Neuronal stem cell (in vitro differentiated cells): ENCODE measurements around the gene ZSWIM4.

Source experiments
- DNase-seq: peaks from one replicate; pipeline ENCODE4 v3.0.0-alpha.2; 2013; ENCODE audit warnings: low spot score
- H2AFZ ChIP-seq: one replicate; pipeline ENCODE4 v1.6.1; 2013; ENCODE audit warnings: mild to moderate bottlenecking, low read length, inconsistent platforms
- H2AK5ac ChIP-seq: 2 replicates; pipeline ENCODE4 v1.6.1; 2013; ENCODE audit warnings: low read depth, mild to moderate bottlenecking, inconsistent platforms, low read length, moderate library complexity, mixed read lengths
- H2BK120ac ChIP-seq: 2 replicates; pipeline ENCODE4 v1.6.1; 2013; ENCODE audit warnings: low read depth, mild to moderate bottlenecking, inconsistent platforms, low read length, moderate library complexity, mixed read lengths
- H2BK12ac ChIP-seq: one replicate; pipeline ENCODE4 v1.6.1; 2013; ENCODE audit warnings: low read length, inconsistent platforms
- H2BK15ac ChIP-seq: 2 replicates; pipeline ENCODE4 v1.6.1; 2013; ENCODE audit warnings: mild to moderate bottlenecking, low read length, inconsistent platforms, mixed read lengths
- H2BK5ac ChIP-seq: one replicate; pipeline ENCODE4 v1.6.1; 2013; ENCODE audit warnings: inconsistent platforms, mild to moderate bottlenecking, low read length, moderate library complexity
- H3K14ac ChIP-seq: one replicate; pipeline ENCODE4 v1.6.1; 2013; ENCODE audit warnings: low read length, inconsistent platforms
- H3K18ac ChIP-seq: 2 replicates; pipeline ENCODE4 v1.6.1; 2013; ENCODE audit warnings: low read length, inconsistent platforms
- H3K23ac ChIP-seq: 2 replicates; pipeline ENCODE4 v1.6.1; 2013; ENCODE audit warnings: low read depth, mild to moderate bottlenecking, mixed read lengths, low read length, inconsistent platforms; ENCODE audit not compliant: poor library complexity
- H3K27ac ChIP-seq: replicated peaks from 3 replicates; pipeline ENCODE4 v1.5.1; 2013; ENCODE audit warnings: low read length, inconsistent platforms
- H3K27me3 ChIP-seq, 3 experiments: 2 replicates each; pipeline ENCODE4 v1.6.1; 2013; ENCODE audit warnings: low read length in 3 of 3, mild to moderate bottlenecking in 2 of 3, inconsistent platforms in 1 of 3, low read depth in 1 of 3, mixed read lengths in 1 of 3, moderate library complexity in 1 of 3; ENCODE audit not compliant: control insufficient read depth in 3 of 3, insufficient read depth in 3 of 3
- H3K36me3 ChIP-seq, 2 donors: replicated peaks in 1 of 2; 2 replicates each; pipeline ENCODE4 v1.6.1; 2013; ENCODE audit warnings: low read length in 2 of 2; ENCODE audit not compliant: control insufficient read depth in 2 of 2, insufficient read depth in 2 of 2
- H3K4ac ChIP-seq: 2 replicates; pipeline ENCODE4 v1.6.1; 2013; ENCODE audit warnings: inconsistent platforms, mild to moderate bottlenecking, low read length, moderate library complexity
- H3K4me1 ChIP-seq, 2 donors: 1 replicate in 1 of 2; 2 replicates in 1 of 2; pipeline ENCODE4 v1.6.1; 2013; ENCODE audit warnings: low read length in 2 of 2, low read depth in 1 of 2; ENCODE audit not compliant: control insufficient read depth in 2 of 2, insufficient read depth in 1 of 2
- H3K4me2 ChIP-seq: one replicate; pipeline ENCODE4 v1.6.1; 2013; ENCODE audit warnings: mild to moderate bottlenecking, low read length, inconsistent platforms; ENCODE audit not compliant: insufficient read depth, poor library complexity, severe bottlenecking
- H3K4me3 ChIP-seq, 2 donors: 2 replicates each; pipeline ENCODE4 v1.5.1; 2013; ENCODE audit warnings: low read length in 2 of 2, mild to moderate bottlenecking in 2 of 2, inconsistent platforms in 1 of 2, moderate library complexity in 1 of 2
- H3K79me1 ChIP-seq: one replicate; pipeline ENCODE4 v1.6.1; 2013; ENCODE audit warnings: low read depth, mild to moderate bottlenecking, inconsistent platforms, low read length, moderate library complexity
- H3K9ac ChIP-seq: one replicate; pipeline ENCODE4 v1.6.1; 2013; ENCODE audit warnings: mild to moderate bottlenecking, low read depth, low read length, inconsistent platforms; ENCODE audit not compliant: poor library complexity
- H3K9me3 ChIP-seq, 2 donors: replicated peaks in 1 of 2; 2 replicates each; pipeline versions ENCODE3 to v1.6.1; 2013; ENCODE audit warnings: low read length in 2 of 2, mild to moderate bottlenecking in 2 of 2, inconsistent platforms in 1 of 2, low read depth in 1 of 2, mixed read lengths in 1 of 2, moderate library complexity in 1 of 2; ENCODE audit not compliant: control insufficient read depth in 2 of 2, insufficient read depth in 1 of 2
- H4K8ac ChIP-seq: one replicate; pipeline ENCODE4 v1.6.1; 2013; ENCODE audit warnings: low read depth, mild to moderate bottlenecking, inconsistent platforms, low read length, moderate library complexity
- H4K91ac ChIP-seq: one replicate; pipeline ENCODE4 v1.6.1; 2013; ENCODE audit warnings: low read length, low read depth, mild to moderate bottlenecking, inconsistent platforms; ENCODE audit not compliant: poor library complexity
- WGBS, 2 donors: extraction: QIAGEN DNeasy Blood & Tissue Kit; methylation state at CpG; one replicate each; pipeline ENCODE4 v1.1.7; 2013; ENCODE audit warnings: missing lambda C conversion rate in 2 of 2, mixed read lengths in 1 of 2; ENCODE audit not compliant: insufficient read length in 2 of 2, insufficient replicate concordance in 1 of 2; ENCODE audit errors: extremely low coverage in 2 of 2; 5-methylcytosine and 5-hydroxymethylcytosine counted together

The ZSWIM4 gene

DNA sequence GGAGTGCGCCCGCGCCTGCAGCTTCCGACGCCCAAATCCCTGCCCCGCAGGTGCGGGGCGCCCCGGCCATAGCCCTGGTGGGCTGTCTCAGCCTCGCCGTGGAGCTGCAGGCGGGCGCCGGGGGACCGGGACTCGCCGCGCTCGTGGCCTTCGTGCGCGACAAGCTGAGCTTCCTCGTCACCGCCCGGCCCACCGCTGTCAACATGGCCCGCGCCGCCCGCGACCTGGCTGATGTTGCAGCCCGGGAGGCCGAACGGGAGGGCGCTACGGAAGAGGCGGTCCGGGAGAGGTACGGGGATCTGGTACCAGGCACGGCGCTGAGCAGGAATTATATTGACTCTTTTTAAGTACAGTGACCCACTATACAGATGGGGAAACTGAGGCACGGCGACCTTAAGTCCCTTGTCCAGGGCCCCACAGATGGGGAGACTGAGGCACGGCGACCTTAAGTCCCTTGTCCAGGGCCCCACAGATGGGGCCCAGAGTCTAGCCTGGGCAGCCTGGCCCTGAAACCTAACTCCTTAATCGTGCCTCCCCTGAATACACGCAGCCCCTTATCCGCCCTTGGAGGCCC lies 30.3 kb upstream of the ZSWIM4 start:
- Histone ChIP-seq H2BK12ac (no peak overlapping the region), H3K79me1 (peaks cover 3% of the 10 kb centered on the region), H3K23ac (no peak overlapping the region), H3K4me1 (peaks cover 0 to 5% of the 10 kb centered on the region in 2 donors), H3K27me3 (peaks cover 0 to 6% (median 0%) of the 10 kb centered on the region in 3 experiments), H2AK5ac (peak overlapping the region; percentile 56), H3K9me3 (peaks cover 0 to 9% of the 10 kb centered on the region in 2 donors), H4K8ac (no peak overlapping the region), H2AFZ (no peak overlapping the region), H3K4ac (no peak overlapping the region), H3K4me2 (peak overlapping the region; percentile 83), H2BK120ac (no peak overlapping the region), H3K9ac (peak overlapping the region; percentile 97), H3K27ac (no peak overlapping the region), H2BK5ac (peak overlapping the region; percentile 82), H2BK15ac (no peak overlapping the region), H3K18ac (peak overlapping the region; percentile 95), H3K4me3 (peak overlapping the region; percentile 22 to 86), H3K14ac (no peak overlapping the region), H3K36me3 (peaks cover 27 to 40% of the 10 kb centered on the region in 2 donors), H4K91ac (no peak overlapping the region)
- DNase-seq, result no peak
- WGBS, 2 donors, result no CpG with 5 or more reads among the region's 48 CpGs

- peaks cover 24 to 34% of the 10 kb centered on the region in 2 donors for H3K36me3 ChIP-seq
- H3K14ac ChIP-seq, result no peak overlapping the region
- H3K27me3 ChIP-seq, result peaks cover 0 to 6% (median 0%) of the 10 kb centered on the region in 3 experiments
- H3K4ac ChIP-seq, result peak overlapping the region; percentile 66
- peaks cover 3% of the 10 kb centered on the region for H3K79me1 ChIP-seq
- H3K4me2 ChIP-seq, result peak overlapping the region; percentile 83
- H3K9me3 ChIP-seq, result peaks cover 0 to 9% of the 10 kb centered on the region in 2 donors
- peak overlapping the region; percentile 55 for H3K23ac ChIP-seq
- H4K91ac ChIP-seq, result no peak overlapping the region
- H3K4me1 ChIP-seq, result peaks cover 0 to 5% of the 10 kb centered on the region in 2 donors
- peak overlapping the region; percentile 83 for H2AK5ac ChIP-seq
- no peak overlapping the region for H3K27ac ChIP-seq
- no peak overlapping the region for H3K9ac ChIP-seq
- H3K4me3 ChIP-seq, result peak overlapping the region in 1 of 2 donors; percentile 86
- no CpG with 5 or more reads among the region's 19 CpGs for WGBS, 2 donors
- H2BK12ac ChIP-seq, result no peak overlapping the region
- H4K8ac ChIP-seq, result no peak overlapping the region
- peak overlapping the region; percentile 82 for H2BK5ac ChIP-seq
- H2BK120ac ChIP-seq, result no peak overlapping the region
- no peak overlapping the region for H2AFZ ChIP-seq
- no peak overlapping the region for H3K18ac ChIP-seq
- H2BK15ac ChIP-seq, result peak overlapping the region; percentile 64
- no peak for DNase-seq
These were observed 29.7 kb upstream of the ZSWIM4 start for GRCh38 chr19:13765395-13766094.

GRCh38 chr19:13766095-13766481 lies 29.2 kb upstream of the ZSWIM4 start:
- Histone ChIP-seq H3K9ac (no peak overlapping the region), H3K4me2 (no peak overlapping the region), H2BK5ac (peak overlapping the region; percentile 82), H3K14ac (no peak overlapping the region), H3K4me3 (no peak overlapping the region), H3K79me1 (peaks cover 3% of the 10 kb centered on the region), H3K18ac (no peak overlapping the region), H3K23ac (peak overlapping the region; percentile 55), H2BK12ac (no peak overlapping the region), H4K8ac (no peak overlapping the region), H2AK5ac (peak overlapping the region; percentile 83), H3K36me3 (peaks cover 21 to 30% of the 10 kb centered on the region in 2 donors), H3K27me3 (peaks cover 0 to 6% (median 0%) of the 10 kb centered on the region in 3 experiments), H2AFZ (no peak overlapping the region), H4K91ac (no peak overlapping the region), H3K4me1 (peaks cover 0 to 5% of the 10 kb centered on the region in 2 donors), H3K9me3 (peaks cover 0 to 9% of the 10 kb centered on the region in 2 donors), H3K27ac (no peak overlapping the region), H2BK120ac (no peak overlapping the region), H3K4ac (peak overlapping the region; percentile 66), H2BK15ac (peak overlapping the region; percentile 64)
- no CpG with 5 or more reads among the region's 3 CpGs for WGBS, 2 donors
- no peak for DNase-seq

- no peak overlapping the region for H2BK15ac ChIP-seq
- H3K4me3 ChIP-seq, result no peak overlapping the region
- H3K4me1 ChIP-seq, result peaks cover 0 to 5% of the 10 kb centered on the region in 2 donors
- no peak overlapping the region for H2BK12ac ChIP-seq
- H2BK5ac ChIP-seq, result peak overlapping the region; percentile 87
- H3K23ac ChIP-seq, result peak overlapping the region; percentile 55
- no peak for DNase-seq
- H3K9ac ChIP-seq, result no peak overlapping the region
- peak overlapping the region; percentile 43 for H4K8ac ChIP-seq
- no peak overlapping the region for H3K27ac ChIP-seq
- peaks cover 0 to 6% of the 10 kb centered on the region in 2 donors for H3K9me3 ChIP-seq
- H3K18ac ChIP-seq, result peak overlapping the region; percentile 11
- H3K4ac ChIP-seq, result no peak overlapping the region
- WGBS, 2 donors, result no CpG with 5 or more reads among the region's 19 CpGs
- H3K27me3 ChIP-seq, result peaks cover 0 to 6% (median 0%) of the 10 kb centered on the region in 3 experiments
- H3K79me1 ChIP-seq, result no peaks in the 10 kb centered on the region
- no peak overlapping the region for H2BK120ac ChIP-seq
- no peak overlapping the region for H3K14ac ChIP-seq
- H3K4me2 ChIP-seq, result no peak overlapping the region
- no peak overlapping the region for H2AFZ ChIP-seq
- no peak overlapping the region for H2AK5ac ChIP-seq
- H3K36me3 ChIP-seq, result peaks cover 7 to 11% of the 10 kb centered on the region in 2 donors
- no peak overlapping the region for H4K91ac ChIP-seq
These were observed 26.7 kb upstream of the ZSWIM4 start for GRCh38 chr19:13768510-13768909.
